ENCODE measurements around the gene PDE4A. TPM values are rescaled to one million over a fixed set of nuclear protein-coding genes. Genes with fewer than 3 reads are reported as not detected.
A peak's percentile ranks its signal among the peaks of the same experiment; 100 is the strongest.

Gene PDE4A
- polyA plus RNA-seq, 3 donors: 4.7 to 14.8 (median 5.8) TPM

GRCh38 chr19:10422846-10423245, 2.5 kb downstream of the PDE4A start:
- no peaks in the 10 kb centered on the region for H3K79me2 ChIP-seq (ENCODE audit: insufficient read depth, low read length)
- H3K9me3 Mint-ChIP-seq: peaks cover 3 to 40% (median 20%) of the 10 kb centered on the region in 7 donors
- H3K27me3 ChIP-seq (ENCODE audit: control insufficient read depth in 2 of 2, insufficient read depth in 2 of 2, low read length in 2 of 2): peaks cover 35 to 47% of the 10 kb centered on the region in 2 donors
- peaks cover 85 to 97% of the 10 kb centered on the region in 2 donors for H3K4me1 ChIP-seq (ENCODE audit: control insufficient read depth in 1 of 2, insufficient read depth in 2 of 2, low read length in 2 of 2)
- peaks cover 30 to 38% of the 10 kb centered on the region in 2 donors for H3K36me3 Mint-ChIP-seq
- peaks cover 87% of the 10 kb centered on the region for H3K4me1 Mint-ChIP-seq
- peaks cover 2 to 8% of the 10 kb centered on the region in 2 donors for H3K9me3 ChIP-seq (replicated peaks in 1 of 2; ENCODE audit: control insufficient read depth in 1 of 2, insufficient read depth in 1 of 2, low read length in 2 of 2)
- H3K27ac Mint-ChIP-seq: peak overlapping the region in 5 of 7 donors; percentile 81 to 99 (median 96)
- H3K9ac ChIP-seq (ENCODE audit: insufficient read depth, low read length, poor library complexity, severe bottlenecking): no peak overlapping the region
- H2AFZ ChIP-seq (ENCODE audit: insufficient read depth, low read depth, low read length, poor library complexity, severe bottlenecking): no peak overlapping the region
- TF ChIP-seq, protein P1, sequence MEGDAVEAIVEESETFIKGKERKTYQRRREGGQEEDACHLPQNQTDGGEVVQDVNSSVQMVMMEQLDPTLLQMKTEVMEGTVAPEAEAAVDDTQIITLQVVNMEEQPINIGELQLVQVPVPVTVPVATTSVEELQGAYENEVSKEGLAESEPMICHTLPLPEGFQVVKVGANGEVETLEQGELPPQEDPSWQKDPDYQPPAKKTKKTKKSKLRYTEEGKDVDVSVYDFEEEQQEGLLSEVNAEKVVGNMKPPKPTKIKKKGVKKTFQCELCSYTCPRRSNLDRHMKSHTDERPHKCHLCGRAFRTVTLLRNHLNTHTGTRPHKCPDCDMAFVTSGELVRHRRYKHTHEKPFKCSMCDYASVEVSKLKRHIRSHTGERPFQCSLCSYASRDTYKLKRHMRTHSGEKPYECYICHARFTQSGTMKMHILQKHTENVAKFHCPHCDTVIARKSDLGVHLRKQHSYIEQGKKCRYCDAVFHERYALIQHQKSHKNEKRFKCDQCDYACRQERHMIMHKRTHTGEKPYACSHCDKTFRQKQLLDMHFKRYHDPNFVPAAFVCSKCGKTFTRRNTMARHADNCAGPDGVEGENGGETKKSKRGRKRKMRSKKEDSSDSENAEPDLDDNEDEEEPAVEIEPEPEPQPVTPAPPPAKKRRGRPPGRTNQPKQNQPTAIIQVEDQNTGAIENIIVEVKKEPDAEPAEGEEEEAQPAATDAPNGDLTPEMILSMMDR (IDR thresholded peaks at IDR 0.05): no peak
- no peak overlapping the region for H3K4me3 ChIP-seq (replicated peaks in 1 of 3; ENCODE audit: low read depth in 2 of 3, low read length in 3 of 3)
- intact Hi-C loops (cut with micrococcal nuclease): loop anchor here in 1 of 2 donors (10.0 kb wide), 1 partner anchor 1142 kb away; no protein-coding TSS in a partner anchor
- H3K36me3 ChIP-seq (replicated peaks in 1 of 2; ENCODE audit: control insufficient read depth in 1 of 2, insufficient read depth in 2 of 2, low read length in 2 of 2): no peaks in the 10 kb centered on the region
- no peak for DNase-seq
- H4K20me1 ChIP-seq (ENCODE audit: insufficient read depth, low read length): no peaks in the 10 kb centered on the region
- H3K27me3 Mint-ChIP-seq (ENCODE audit: low read depth in 3 of 3): peaks cover 48 to 76% (median 59%) of the 10 kb centered on the region in 3 donors
- no peak overlapping the region for H3K4me2 ChIP-seq (replicated peaks; ENCODE audit: extremely low read depth, low read length, poor library complexity, severe bottlenecking)
- H3K4me3 Mint-ChIP-seq: peak overlapping the region in 1 of 2 donors; percentile 85
- H3K27ac ChIP-seq (ENCODE audit: low read depth in 1 of 2, low read length in 2 of 2): no peak overlapping the region
- no CpG with 5 or more reads among the region's 3 CpGs for WGBS (ENCODE audit: insufficient coverage)

DNA sequence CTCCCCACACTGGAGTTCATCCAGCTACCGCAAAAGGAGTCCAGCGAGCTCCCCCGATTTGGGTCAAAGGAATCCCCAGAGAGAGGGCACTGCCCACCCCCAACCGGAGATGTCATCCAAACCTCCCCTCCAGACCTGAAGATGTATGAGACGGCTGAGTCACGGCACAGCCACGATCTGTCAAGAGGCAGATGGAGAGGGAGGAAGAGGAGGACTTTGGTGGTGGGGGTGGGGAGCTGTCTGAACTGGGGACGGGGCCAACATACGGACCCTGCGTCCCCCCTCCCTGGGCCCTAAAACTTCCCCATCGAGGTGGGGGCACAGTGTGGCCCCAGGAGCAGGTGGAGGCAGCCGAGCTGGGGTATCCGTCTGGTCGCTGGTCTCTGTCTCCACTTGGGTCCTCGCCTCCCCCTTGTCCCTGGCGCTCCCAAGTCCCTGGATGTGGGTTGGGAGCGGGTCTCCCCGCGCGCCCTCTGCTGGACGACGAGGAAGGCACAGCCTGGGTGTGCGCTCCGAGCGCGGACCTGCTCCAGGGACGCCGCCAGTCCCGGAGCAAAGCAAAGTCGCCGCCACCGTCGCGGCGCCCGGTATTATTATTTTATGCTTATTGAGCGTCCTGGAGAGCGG, 3.8 kb downstream of the PDE4A start:
- intact Hi-C loops (cut with micrococcal nuclease): loop anchor here in 1 of 2 donors (10.0 kb wide), 1 partner anchor 1141 kb away; no protein-coding TSS in a partner anchor
- under 1% methylated on average over 35 of the region's 38 CpGs for WGBS (ENCODE audit: insufficient coverage)
- Histone ChIP-seq H3K9ac (ENCODE audit: insufficient read depth, low read length, poor library complexity, severe bottlenecking) (peak overlapping the region; percentile 82), H3K27ac (ENCODE audit: low read depth in 1 of 2, low read length in 2 of 2) (peak overlapping the region; percentile 60 to 84), H4K20me1 (ENCODE audit: insufficient read depth, low read length) (no peaks in the 10 kb centered on the region), H3K27me3 (ENCODE audit: control insufficient read depth in 2 of 2, insufficient read depth in 2 of 2, low read length in 2 of 2) (peaks cover 25 to 39% of the 10 kb centered on the region in 2 donors), H3K4me1 (ENCODE audit: control insufficient read depth in 1 of 2, insufficient read depth in 2 of 2, low read length in 2 of 2) (peaks cover 87 to 96% of the 10 kb centered on the region in 2 donors), H2AFZ (ENCODE audit: insufficient read depth, low read depth, low read length, poor library complexity, severe bottlenecking) (no peak overlapping the region), H3K4me3 (replicated peaks in 1 of 3; ENCODE audit: low read depth in 2 of 3, low read length in 3 of 3) (peak overlapping the region; percentile 27 to 71 (median 35)), H3K4me2 (replicated peaks; ENCODE audit: extremely low read depth, low read length, poor library complexity, severe bottlenecking) (peak overlapping the region; percentile 82), H3K79me2 (ENCODE audit: insufficient read depth, low read length) (no peaks in the 10 kb centered on the region), H3K9me3 (replicated peaks in 1 of 2; ENCODE audit: control insufficient read depth in 1 of 2, insufficient read depth in 1 of 2, low read length in 2 of 2) (peaks cover 0 to 8% of the 10 kb centered on the region in 2 donors), H3K36me3 (replicated peaks in 1 of 2; ENCODE audit: control insufficient read depth in 1 of 2, insufficient read depth in 2 of 2, low read length in 2 of 2) (no peaks in the 10 kb centered on the region)
- peak; percentile 83 to 94 (median 85) for DNase-seq
- Mint-ChIP-seq H3K9me3 (peaks cover 3 to 39% (median 16%) of the 10 kb centered on the region in 7 donors), H3K4me1 (peaks cover 89% of the 10 kb centered on the region), H3K36me3 (peaks cover 24 to 39% of the 10 kb centered on the region in 2 donors), H3K27ac (peak overlapping the region; percentile 92 to 99 (median 97)), H3K4me3 (peak overlapping the region; percentile 81 to 90), H3K27me3 (ENCODE audit: low read depth in 3 of 3) (peaks cover 48 to 75% (median 59%) of the 10 kb centered on the region in 3 donors)
- TF ChIP-seq, protein P1 (IDR thresholded peaks at IDR 0.05): peak; percentile 91
